Smooth muscle cell (in vitro differentiated cells): Measurements from ENCODE around the gene PFN3. TPM values are rescaled to one million over a fixed set of nuclear protein-coding genes. Genes with fewer than 3 reads are reported as not detected.
A peak's percentile ranks its signal among the peaks of the same experiment; 100 is the strongest.

Experiments
- DNase-seq: peaks from one replicate; lab custom pipeline; 2025; ENCODE audit not compliant: unreplicated experiment; lab: John Stamatoyannopoulos, UW
- H2AFZ ChIP-seq: fragments of 200-600 bp; sonication (generic); 2 replicates; pipeline ENCODE4 v1.6.0; 2016; ENCODE audit warnings: antibody characterized with exemption, low read depth, mild to moderate bottlenecking
- H3F3A ChIP-seq: fragments of 200-600 bp; sonication (generic); 2 replicates; pipeline ENCODE4 v1.6.0; 2017; ENCODE audit warnings: antibody characterized with exemption, low read depth
- H3K27ac ChIP-seq: fragments of 200-600 bp; sonication (generic); 2 replicates; pipeline ENCODE4 v1.5.1; 2016; ENCODE audit warnings: low read depth, mild to moderate bottlenecking
- H3K27me3 ChIP-seq: fragments of 200-600 bp; sonication (generic); 2 replicates; pipeline ENCODE4 v1.6.1; 2016; ENCODE audit warnings: low read depth, mild to moderate bottlenecking
- H3K36me3 ChIP-seq: fragments of 200-600 bp; sonication (generic); 2 replicates; pipeline ENCODE4 v1.5.1; 2016; ENCODE audit warnings: low read depth
- H3K4me1 ChIP-seq: fragments of 200-600 bp; sonication (generic); 2 replicates; pipeline ENCODE4 v1.5.1; 2016; ENCODE audit warnings: low read depth
- H3K4me2 ChIP-seq: fragments of 200-600 bp; sonication (generic); 2 replicates; pipeline ENCODE4 v1.6.0; 2016; ENCODE audit warnings: mild to moderate bottlenecking
- H3K4me3 ChIP-seq: fragments of 200-600 bp; sonication (generic); 2 replicates; pipeline ENCODE4 v1.5.1; 2016; ENCODE audit warnings: mild to moderate bottlenecking
- H3K79me2 ChIP-seq: fragments of 200-600 bp; sonication (generic); 2 replicates; pipeline ENCODE4 v1.6.0; 2016; ENCODE audit warnings: low read depth, mild to moderate bottlenecking
- H3K9ac ChIP-seq: fragments of 200-600 bp; sonication (generic); 2 replicates; pipeline ENCODE4 v1.6.0; 2016; ENCODE audit warnings: low read depth
- H3K9me3 ChIP-seq: fragments of 200-600 bp; sonication (generic); replicated peaks from 2 replicates; pipeline ENCODE4 v1.5.1; 2016; ENCODE audit warnings: low read depth
- H4K20me1 ChIP-seq: fragments of 200-600 bp; sonication (generic); 2 replicates; pipeline ENCODE4 v1.6.0; 2016; ENCODE audit warnings: low read depth
- WGBS: methylation state at CpG from one replicate; pipeline ENCODE4 v1.1.7; 2016; ENCODE audit warnings: low lambda C conversion rate; 5-methylcytosine and 5-hydroxymethylcytosine counted together
- polyA plus RNA-seq: library from polyadenylated mRNA; unstranded; fragments of >200 nt; fragmentation: Nextera tagmentation; extraction: Ambion mirVana; gene quantifications from 2 replicates; pipeline ENCODE4 v1.2.1, GENCODE V29; 2016
- total RNA-seq: library from RNA; depleted of rRNA; stranded (reverse); fragments of >200 nt; gene quantifications from 2 replicates; pipeline ENCODE4 v1.2.3, GENCODE V29; 2014
- TF ChIP-seq, protein P1 (sequence below): fragments of 200-600 bp; sonication (generic); IDR thresholded peaks from 2 replicates; pipeline ENCODE4 v1.5.1; 2017; ENCODE audit warnings: borderline replicate concordance, mild to moderate bottlenecking, antibody characterized with exemption; ENCODE audit not compliant: insufficient read depth, poor library complexity, severe bottlenecking

Gene PFN3
- total and polyA plus RNA-seq, 2 experiments from 2014 or later: not detected

- Histone ChIP-seq H3F3A (peaks cover 11% of the 10 kb centered on the region), H3K79me2 (no peaks in the 10 kb centered on the region), H3K36me3 (no peaks in the 10 kb centered on the region), H3K27me3 (no peaks in the 10 kb centered on the region), H3K27ac (peak overlapping the region; percentile 87), H3K4me3 (no peak overlapping the region), H3K9ac (no peak overlapping the region), H3K4me1 (no peaks in the 10 kb centered on the region), H4K20me1 (peaks cover 3% of the 10 kb centered on the region), H2AFZ (peak overlapping the region; percentile 47), H3K4me2 (peak overlapping the region; percentile 63), H3K9me3 (no peaks in the 10 kb centered on the region)
- 29% methylated on average over 12 of the region's 13 CpGs for WGBS
- TF ChIP-seq, protein P1, sequence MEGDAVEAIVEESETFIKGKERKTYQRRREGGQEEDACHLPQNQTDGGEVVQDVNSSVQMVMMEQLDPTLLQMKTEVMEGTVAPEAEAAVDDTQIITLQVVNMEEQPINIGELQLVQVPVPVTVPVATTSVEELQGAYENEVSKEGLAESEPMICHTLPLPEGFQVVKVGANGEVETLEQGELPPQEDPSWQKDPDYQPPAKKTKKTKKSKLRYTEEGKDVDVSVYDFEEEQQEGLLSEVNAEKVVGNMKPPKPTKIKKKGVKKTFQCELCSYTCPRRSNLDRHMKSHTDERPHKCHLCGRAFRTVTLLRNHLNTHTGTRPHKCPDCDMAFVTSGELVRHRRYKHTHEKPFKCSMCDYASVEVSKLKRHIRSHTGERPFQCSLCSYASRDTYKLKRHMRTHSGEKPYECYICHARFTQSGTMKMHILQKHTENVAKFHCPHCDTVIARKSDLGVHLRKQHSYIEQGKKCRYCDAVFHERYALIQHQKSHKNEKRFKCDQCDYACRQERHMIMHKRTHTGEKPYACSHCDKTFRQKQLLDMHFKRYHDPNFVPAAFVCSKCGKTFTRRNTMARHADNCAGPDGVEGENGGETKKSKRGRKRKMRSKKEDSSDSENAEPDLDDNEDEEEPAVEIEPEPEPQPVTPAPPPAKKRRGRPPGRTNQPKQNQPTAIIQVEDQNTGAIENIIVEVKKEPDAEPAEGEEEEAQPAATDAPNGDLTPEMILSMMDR: peak; percentile 91
- DNase-seq: peak; percentile 46
Observed at GRCh38 chr5:177390363-177391300, 9.8 kb downstream of the PFN3 start.

DNA sequence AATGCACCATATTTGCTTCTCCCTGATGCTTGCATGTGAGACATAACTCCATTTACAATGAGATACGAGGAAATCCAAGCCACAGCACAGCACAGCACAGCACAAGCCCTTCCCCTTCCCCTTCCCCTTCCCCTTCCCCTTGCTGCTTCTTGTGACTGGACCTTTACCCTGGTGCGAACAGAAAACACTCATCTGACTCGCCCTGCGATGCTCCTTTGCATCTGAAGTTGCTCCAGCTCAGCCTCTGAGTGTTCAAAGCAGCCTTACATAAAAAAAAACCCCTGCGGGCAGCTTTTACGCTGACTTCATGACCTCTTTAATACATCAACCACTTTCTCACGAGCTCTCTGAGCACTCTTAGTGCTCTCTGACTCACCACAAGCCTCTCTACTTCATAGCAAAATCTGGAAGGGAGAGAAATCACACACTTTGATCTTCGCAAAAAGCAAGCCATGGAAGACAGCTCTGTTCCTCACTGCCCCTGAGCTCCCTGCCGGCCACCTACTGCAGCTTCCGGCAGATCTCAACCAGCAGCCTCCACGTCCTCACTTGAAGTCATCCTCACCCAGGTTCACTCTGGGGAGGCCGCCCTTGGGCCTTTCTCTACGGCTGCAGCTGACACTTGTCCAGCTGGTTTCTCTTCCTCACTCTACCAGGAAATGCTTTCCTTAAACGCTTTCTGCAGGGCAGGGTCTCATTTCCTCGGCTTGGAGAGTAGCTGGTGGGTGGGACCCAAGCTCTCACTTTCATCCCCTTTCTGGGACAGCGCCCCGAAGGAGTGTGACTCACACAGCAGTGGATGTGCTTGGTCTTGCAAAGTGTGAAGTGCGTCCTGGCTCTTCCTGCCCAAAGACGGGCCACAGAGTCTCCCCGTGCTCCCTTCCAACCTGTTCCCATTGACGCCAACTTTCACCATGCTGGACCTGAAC, 11.0 kb downstream of the PFN3 start:
- H3K27ac ChIP-seq: peak overlapping the region; percentile 87
- H4K20me1 ChIP-seq: peaks cover 3% of the 10 kb centered on the region
- TF ChIP-seq, protein P1: no peak
- H2AFZ ChIP-seq: no peak overlapping the region
- H3K27me3 ChIP-seq: no peaks in the 10 kb centered on the region
- H3K79me2 ChIP-seq: no peaks in the 10 kb centered on the region
- H3K4me2 ChIP-seq: peak overlapping the region; percentile 63
- no peak for DNase-seq
- no peaks in the 10 kb centered on the region for H3K36me3 ChIP-seq
- H3K9ac ChIP-seq: peak overlapping the region; percentile 36
- H3F3A ChIP-seq: peaks cover 11% of the 10 kb centered on the region
- WGBS: 19% methylated on average over 21 of the region's 21 CpGs
- H3K4me1 ChIP-seq: no peaks in the 10 kb centered on the region
- no peak overlapping the region for H3K4me3 ChIP-seq
- no peaks in the 10 kb centered on the region for H3K9me3 ChIP-seq

- H3K4me2 ChIP-seq: no peak overlapping the region
- DNase-seq: no peak
- H3K4me3 ChIP-seq: no peak overlapping the region
- H3K4me1 ChIP-seq: no peaks in the 10 kb centered on the region
- H3K36me3 ChIP-seq: no peaks in the 10 kb centered on the region
- TF ChIP-seq, protein P1: no peak
- no peaks in the 10 kb centered on the region for H3K9me3 ChIP-seq
- 93% methylated on average over 10 of the region's 10 CpGs for WGBS
- no peaks in the 10 kb centered on the region for H3K79me2 ChIP-seq
- no peaks in the 10 kb centered on the region for H3K27me3 ChIP-seq
- H3K27ac ChIP-seq: peak overlapping the region; percentile 87
- peaks cover 3% of the 10 kb centered on the region for H4K20me1 ChIP-seq
- no peak overlapping the region for H2AFZ ChIP-seq
- H3K9ac ChIP-seq: no peak overlapping the region
- H3F3A ChIP-seq: peaks cover 11% of the 10 kb centered on the region
Observed at GRCh38 chr5:177388521-177389052, 11.9 kb downstream of the PFN3 start.
